ENCODE data around the gene NXF1.

NXF1 gene

GRCh38 chr11:62832336-62833234 lies 27.3 kb upstream of the NXF1 start, which contains the start of gene TEX54:
Gene TEX54 (minus strand): TSS chr11:62832841.
- H3K4me1 ChIP-seq (ENCODE audit: control insufficient read depth, insufficient read depth, low read length), result peaks cover 2% of the 10 kb centered on the region; the same call in 1 of the 2 replicates
- peak within 1 kb of the TSS; percentile 87 for H3K4me3 ChIP-seq (ENCODE audit: low read depth, low read length)
- H3K27ac ChIP-seq (ENCODE audit: extremely low read depth, low read depth, low read length), result peak within 1 kb of the TSS; percentile 88
- no peaks in the 10 kb centered on the region for H3K9me3 ChIP-seq (ENCODE audit: control insufficient read depth, insufficient read depth, low read depth, low read length)
- CTCF ChIA-PET, result interaction anchor here (0.5 to 1.5 kb wide), 5 partner anchors 17 to 109 kb away, joined by 3 to 13 read pairs (median 4); partner anchors contain the start of gene TMEM179B
- peaks cover 0 to 58% of the 10 kb centered on the region in 2 experiments; a peak in 2 of 3 replicates for H3K36me3 ChIP-seq (ENCODE audit: control insufficient read depth in 2 of 2, insufficient read depth in 1 of 2, low read length in 2 of 2)
- POLR2A ChIA-PET, result interaction anchor here (0.5 to 5.1 kb wide), 36 partner anchors 8 to 265 kb away, joined by 3 to 93 read pairs (median 6); partner anchors contain the start of genes BSCL2, EEF1G, GNG3 and HNRNPUL2
- TF ChIP-seq ZBTB17 (tag by site-specific recombination; IDR thresholded peaks at IDR 0.05) (peak; percentile 97), EGR2 (tag by site-specific recombination; IDR thresholded peaks at IDR 0.05; ENCODE audit: low read depth) (peak; percentile 49), ZFP69B (tag by site-specific recombination; IDR thresholded peaks at IDR 0.05) (peak; percentile 34; the same call in 1 of the 2 replicates), SALL2 (tag by site-specific recombination; IDR thresholded peaks at IDR 0.05; ENCODE audit: borderline replicate concordance) (no peak), HIC1 (tag by site-specific recombination; IDR thresholded peaks at IDR 0.05) (peak; percentile 46; the same call in 1 of the 2 replicates), ZBTB20 (tag by site-specific recombination; IDR thresholded peaks at IDR 0.05) (peak; percentile 38; the same call in 1 of the 2 replicates), ZNF777 (tag by site-specific recombination; IDR thresholded peaks at IDR 0.05; ENCODE audit: borderline replicate concordance) (0 out of 2 replicates have a peak, but pooled peaks have one; percentile 21), ZNF76 (tag by site-specific recombination; IDR thresholded peaks at IDR 0.05; ENCODE audit: borderline replicate concordance, low read depth) (no peak), ZNF660 (tag by site-specific recombination; IDR thresholded peaks at IDR 0.05) (0 out of 2 replicates have a peak, but pooled peaks have one; percentile 16), ZNF48 (tag by site-specific recombination; IDR thresholded peaks at IDR 0.05) (no peak), ZFHX2 (tag by site-specific recombination; conservative IDR thresholded peaks at IDR 0.05) (peak; percentile 79)

GRCh38 chr11:62831520-62832335 lies 26.5 kb upstream of the NXF1 start, which contains the start of gene STX5:
Gene STX5 (minus strand): TSS chr11:62832051. CDS start chr11:62831243, 808 bp downstream.
- peak within 1 kb of the TSS; percentile 87 for H3K4me3 ChIP-seq (ENCODE audit: low read depth, low read length)
- H3K4me1 ChIP-seq (ENCODE audit: control insufficient read depth, insufficient read depth, low read length), result peaks cover 2% of the 10 kb centered on the region; the same call in 1 of the 2 replicates
- H3K36me3 ChIP-seq (ENCODE audit: control insufficient read depth in 2 of 2, insufficient read depth in 1 of 2, low read length in 2 of 2), result peaks cover 0 to 61% of the 10 kb centered on the region in 2 experiments; a peak in 2 of 3 replicates
- ChIA-PET POLR2A (interaction anchor here (0.5 to 5.1 kb wide), 42 partner anchors 9 to 407 kb away, joined by 3 to 93 read pairs (median 5); partner anchors contain the start of genes BSCL2, C11orf98, CSKMT and EEF1G), CTCF (interaction anchor here (1.5 kb wide), 1 partner anchor 44 kb away, joined by 13 read pairs; the partner anchor contains the start of gene TMEM179B)
- H3K9me3 ChIP-seq (ENCODE audit: control insufficient read depth, insufficient read depth, low read depth, low read length), result no peaks in the 10 kb centered on the region
- H3K27ac ChIP-seq (ENCODE audit: extremely low read depth, low read depth, low read length), result peak within 1 kb of the TSS; percentile 88
- TF ChIP-seq ZBTB21 (tag by site-specific recombination; IDR thresholded peaks at IDR 0.05) (peak; percentile 59; the same call in 1 of the 2 replicates), KLF16 (tag by site-specific recombination; IDR thresholded peaks at IDR 0.05) (peak; percentile 49; the same call in 1 of the 2 replicates), HOXD13 (CRISPR knock-in tag; IDR thresholded peaks at IDR 0.05; ENCODE audit: borderline replicate concordance) (no peak), ATF2 (tag by site-specific recombination; IDR thresholded peaks at IDR 0.05; ENCODE audit: low read depth) (peak; percentile 64), ZXDB (tag by site-specific recombination; IDR thresholded peaks at IDR 0.05) (peak; percentile 95), SCRT1 (tag by site-specific recombination; IDR thresholded peaks at IDR 0.05; ENCODE audit: borderline replicate concordance) (no peak), KLF17 (tag by site-specific recombination; IDR thresholded peaks at IDR 0.05) (0 out of 2 replicates have a peak, but pooled peaks have one; percentile 32), ZNF776 (tag by site-specific recombination; IDR thresholded peaks at IDR 0.05; ENCODE audit: borderline replicate concordance) (no peak), PRDM10 (tag by site-specific recombination; IDR thresholded peaks at IDR 0.05) (peak; percentile 88), RBAK (tag by site-specific recombination; IDR thresholded peaks at IDR 0.05) (no peak), ZEB2 (tag by site-specific recombination; IDR thresholded peaks at IDR 0.05) (peak; percentile 95)

Data from HEK293 (cell line).